AG08396 (cell line): ENCODE data around the gene GAREM2.

Experiments
- DNase-seq: peaks from one replicate; pipeline ENCODE4 v3.0.0; 2012; ENCODE audit warnings: low spot score, mixed read lengths

Gene GAREM2

GRCh38 chr2:26169681-26170414, 3.0 kb upstream of the GAREM2 start:
- no peak for DNase-seq

- DNase-seq: no peak
These were observed 2.1 kb upstream of the GAREM2 start for GRCh38 chr2:26170795-26171194.

- no peak for DNase-seq
These were observed 558 bp upstream of the GAREM2 start for GRCh38 chr2:26172189-26172870.

- no peak for DNase-seq
These were observed 1.0 kb downstream of the GAREM2 start for GRCh38 chr2:26173776-26174482.

GRCh38 chr2:26174691-26175465, 2.0 kb downstream of the GAREM2 start:
- DNase-seq: no peak

GRCh38 chr2:26175466-26176278, 2.8 kb downstream of the GAREM2 start:
- DNase-seq: no peak

GRCh38 chr2:26176279-26176615, 3.4 kb downstream of the GAREM2 start:
- DNase-seq: no peak

- no peak for DNase-seq
These were observed 4.2 kb downstream of the GAREM2 start for GRCh38 chr2:26177122-26177521.

GRCh38 chr2:26178246-26178645, 5.4 kb downstream of the GAREM2 start:
- DNase-seq: no peak

GRCh38 chr2:26178746-26179436, 6.0 kb downstream of the GAREM2 start:
- DNase-seq: peak; percentile 71

- no peak for DNase-seq
These were observed 6.6 kb downstream of the GAREM2 start for GRCh38 chr2:26179446-26179913.

GRCh38 chr2:26182441-26182840, 9.6 kb downstream of the GAREM2 start:
- DNase-seq: no peak

GRCh38 chr2:26182887-26183630, 10.2 kb downstream of the GAREM2 start:
- no peak for DNase-seq

GRCh38 chr2:26184121-26184520, 11.2 kb downstream of the GAREM2 start:
- DNase-seq: no peak

- DNase-seq: peak; percentile 98
These were observed 11.8 kb downstream of the GAREM2 start for GRCh38 chr2:26184555-26185303.

GRCh38 chr2:26185304-26185928, 12.5 kb downstream of the GAREM2 start:
- DNase-seq: no peak

GRCh38 chr2:26185954-26186770, 13.3 kb downstream of the GAREM2 start:
- no peak for DNase-seq

- no peak for DNase-seq
These were observed 14.2 kb downstream of the GAREM2 start for GRCh38 chr2:26187114-26187513.
